Measurements from ENCODE around the gene MAN1C1. TPM values are rescaled to one million over a fixed set of nuclear protein-coding genes. Genes with fewer than 3 reads are reported as not detected.
A peak's percentile ranks its signal among the peaks of the same experiment; 100 is the strongest.

MAN1C1 gene
- total and polyA plus RNA-seq, 9 of the 15 experiments (the other 6 are each of a cell fraction or from before 2014, with no cell fraction given) = 0.04 to 0.44 (median 0.10) TPM; not detected in 3

- no peak for TF ChIP-seq CBX2 (IDR thresholded peaks at IDR 0.05; ENCODE audit: insufficient read depth, low read length, poor library complexity, severe bottlenecking)
- TF ChIP-seq TBL1XR1 (IDR thresholded peaks at IDR 0.05; ENCODE audit: low read length in 2 of 2) = 0 out of 4 replicates have a peak, but pooled peaks of 1 of the 2 experiments have one; percentile 33
- peak; percentile 8; the same call in 1 of the 2 replicates for TF ChIP-seq ATF3 (IDR thresholded peaks at IDR 0.05)
- TF ChIP-seq ATF3 (CRISPR knock-in tag; conservative IDR thresholded peaks at IDR 0.05) = no peak
- TF ChIP-seq VEZF1 (CRISPR knock-in tag; IDR thresholded peaks at IDR 0.05) = 0 out of 2 replicates have a peak, but pooled peaks have one; percentile 18
- no peak for TF ChIP-seq BRCA1 (IDR thresholded peaks at IDR 0.05)
- TF ChIP-seq BRCA1 (CRISPR knock-in tag; IDR thresholded peaks at IDR 0.05) = no peak
- 0 out of 2 replicates have a peak, but pooled peaks have one; percentile 26 for TF ChIP-seq SMARCC2 (IDR thresholded peaks at IDR 0.05; ENCODE audit: low read depth)
- peak; percentile 54; the same call in 1 of the 2 replicates for TF ChIP-seq TFAP4 (CRISPR knock-in tag; IDR thresholded peaks at IDR 0.05; ENCODE audit: borderline replicate concordance)
- no peak for TF ChIP-seq NFYB (IDR thresholded peaks at IDR 0.05; ENCODE audit: extremely low read depth, insufficient read length)
- peak; percentile 57 for TF ChIP-seq ETV1 (tag; conservative IDR thresholded peaks at IDR 0.05; ENCODE audit: low read depth)
- TF ChIP-seq ZFP91 (CRISPR knock-in tag; IDR thresholded peaks at IDR 0.05) = 0 out of 2 replicates have a peak, but pooled peaks have one; percentile 32
- peak; percentile 42; the same call in 1 of the 2 replicates for TF ChIP-seq DPF2 (IDR thresholded peaks at IDR 0.05)
- no peak for TF ChIP-seq THRB (CRISPR knock-in tag; conservative IDR thresholded peaks at IDR 0.05)
- peak; percentile 34; the same call in 1 of the 2 replicates for TF ChIP-seq SMARCA4 (IDR thresholded peaks at IDR 0.05)
- TF ChIP-seq TSC22D4 (tag; IDR thresholded peaks at IDR 0.05) = no peak
- TF ChIP-seq CREM (IDR thresholded peaks at IDR 0.05; ENCODE audit: low read depth) = no peak
- TF ChIP-seq RBM25 (IDR thresholded peaks at IDR 0.05; ENCODE audit: low read depth, low read length, severe bottlenecking) = peak; percentile 33
- peak; percentile 20 for TF ChIP-seq KLF16 (IDR thresholded peaks at IDR 0.05)
- no peak for TF ChIP-seq MCM5 (IDR thresholded peaks at IDR 0.05; ENCODE audit: low read depth)
Measured at GRCh38 chr1:25569597-25570396, 46.8 kb upstream of the MAN1C1 start (continued).
